ENCODE measurements around the gene USB1. TPM values are rescaled to one million over a fixed set of nuclear protein-coding genes. Genes with fewer than 3 reads are reported as not detected.

USB1 gene
- total RNA-seq, 1 donor from 2014 or later: 39.7 TPM

DNA sequence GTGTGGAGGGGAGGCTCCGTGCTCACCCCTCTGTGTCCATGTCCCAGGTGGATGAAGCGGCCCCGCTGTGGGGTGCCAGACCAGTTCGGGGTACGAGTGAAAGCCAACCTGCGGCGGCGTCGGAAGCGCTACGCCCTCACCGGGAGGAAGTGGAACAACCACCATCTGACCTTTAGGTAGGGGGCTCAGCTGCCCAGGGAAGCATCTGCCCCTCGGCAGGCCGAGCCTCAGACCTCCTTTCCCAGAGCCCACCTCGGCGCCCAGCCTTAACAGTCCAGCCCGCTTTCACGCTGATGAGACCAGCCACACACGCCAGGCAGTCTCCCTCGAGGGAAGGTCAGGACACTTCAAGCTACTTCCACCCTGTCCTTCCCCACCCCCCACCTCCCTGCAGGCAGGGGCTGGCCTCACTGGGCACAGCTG is 37.0 kb downstream of the USB1 start:
- Mint-ChIP-seq H3K27ac (no peak overlapping the region), H3K27me3 (no peaks in the 10 kb centered on the region), H3K36me3 (peaks cover 3% of the 10 kb centered on the region), H3K4me3 (no peak overlapping the region), H3K4me1 (ENCODE audit: unreplicated experiment) (peaks cover 2% of the 10 kb centered on the region), H3K9me3 (no peaks in the 10 kb centered on the region)
- TF ChIP-seq, protein P1, sequence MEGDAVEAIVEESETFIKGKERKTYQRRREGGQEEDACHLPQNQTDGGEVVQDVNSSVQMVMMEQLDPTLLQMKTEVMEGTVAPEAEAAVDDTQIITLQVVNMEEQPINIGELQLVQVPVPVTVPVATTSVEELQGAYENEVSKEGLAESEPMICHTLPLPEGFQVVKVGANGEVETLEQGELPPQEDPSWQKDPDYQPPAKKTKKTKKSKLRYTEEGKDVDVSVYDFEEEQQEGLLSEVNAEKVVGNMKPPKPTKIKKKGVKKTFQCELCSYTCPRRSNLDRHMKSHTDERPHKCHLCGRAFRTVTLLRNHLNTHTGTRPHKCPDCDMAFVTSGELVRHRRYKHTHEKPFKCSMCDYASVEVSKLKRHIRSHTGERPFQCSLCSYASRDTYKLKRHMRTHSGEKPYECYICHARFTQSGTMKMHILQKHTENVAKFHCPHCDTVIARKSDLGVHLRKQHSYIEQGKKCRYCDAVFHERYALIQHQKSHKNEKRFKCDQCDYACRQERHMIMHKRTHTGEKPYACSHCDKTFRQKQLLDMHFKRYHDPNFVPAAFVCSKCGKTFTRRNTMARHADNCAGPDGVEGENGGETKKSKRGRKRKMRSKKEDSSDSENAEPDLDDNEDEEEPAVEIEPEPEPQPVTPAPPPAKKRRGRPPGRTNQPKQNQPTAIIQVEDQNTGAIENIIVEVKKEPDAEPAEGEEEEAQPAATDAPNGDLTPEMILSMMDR (conservative IDR thresholded peaks at IDR 0.05): no peak
- no peak for DNase-seq (ENCODE audit: extremely low spot score, unreplicated experiment)

DNA sequence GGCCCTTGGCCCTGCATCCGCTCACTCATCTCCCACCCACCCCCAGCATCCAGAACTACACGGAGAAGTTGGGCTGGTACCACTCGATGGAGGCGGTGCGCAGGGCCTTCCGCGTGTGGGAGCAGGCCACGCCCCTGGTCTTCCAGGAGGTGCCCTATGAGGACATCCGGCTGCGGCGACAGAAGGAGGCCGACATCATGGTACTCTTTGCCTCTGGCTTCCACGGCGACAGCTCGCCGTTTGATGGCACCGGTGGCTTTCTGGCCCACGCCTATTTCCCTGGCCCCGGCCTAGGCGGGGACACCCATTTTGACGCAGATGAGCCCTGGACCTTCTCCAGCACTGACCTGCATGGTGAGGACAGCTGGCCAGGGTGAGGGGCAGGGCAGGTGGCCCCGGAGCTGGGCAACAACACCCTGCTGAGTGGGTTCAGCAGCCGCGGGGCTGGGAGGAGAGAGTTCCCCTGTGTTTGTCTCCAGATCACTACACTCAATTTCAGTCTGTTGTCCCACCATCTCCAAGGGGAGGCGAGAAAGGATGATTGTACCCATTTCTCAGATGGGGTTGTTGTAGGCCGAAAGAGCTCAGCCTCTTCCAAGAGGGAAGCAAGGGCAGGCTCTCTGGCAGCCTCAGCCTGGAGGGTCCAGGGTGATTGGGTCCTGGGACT is 38.8 kb downstream of the USB1 start:
- TF ChIP-seq, protein P1 (conservative IDR thresholded peaks at IDR 0.05): no peak
- peaks cover 3% of the 10 kb centered on the region for H3K36me3 Mint-ChIP-seq
- H3K27me3 Mint-ChIP-seq: no peaks in the 10 kb centered on the region
- no peaks in the 10 kb centered on the region for H3K4me1 Mint-ChIP-seq (ENCODE audit: unreplicated experiment)
- no peaks in the 10 kb centered on the region for H3K9me3 Mint-ChIP-seq
- no peak overlapping the region for H3K4me3 Mint-ChIP-seq
- DNase-seq (ENCODE audit: extremely low spot score, unreplicated experiment): no peak
- H3K27ac Mint-ChIP-seq: no peak overlapping the region

DNA sequence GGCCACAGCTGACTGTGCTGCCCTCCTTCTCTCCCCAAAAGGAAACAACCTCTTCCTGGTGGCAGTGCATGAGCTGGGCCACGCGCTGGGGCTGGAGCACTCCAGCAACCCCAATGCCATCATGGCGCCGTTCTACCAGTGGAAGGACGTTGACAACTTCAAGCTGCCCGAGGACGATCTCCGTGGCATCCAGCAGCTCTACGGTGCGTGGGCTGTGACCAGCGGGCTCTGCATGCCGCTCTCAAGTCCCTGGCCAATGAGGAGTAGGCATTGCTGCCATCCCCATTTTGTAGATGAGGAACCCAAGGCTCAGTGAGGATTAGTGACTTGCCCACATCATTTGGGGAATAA is 39.3 kb downstream of the USB1 start:
- H3K4me3 Mint-ChIP-seq: no peak overlapping the region

DNA sequence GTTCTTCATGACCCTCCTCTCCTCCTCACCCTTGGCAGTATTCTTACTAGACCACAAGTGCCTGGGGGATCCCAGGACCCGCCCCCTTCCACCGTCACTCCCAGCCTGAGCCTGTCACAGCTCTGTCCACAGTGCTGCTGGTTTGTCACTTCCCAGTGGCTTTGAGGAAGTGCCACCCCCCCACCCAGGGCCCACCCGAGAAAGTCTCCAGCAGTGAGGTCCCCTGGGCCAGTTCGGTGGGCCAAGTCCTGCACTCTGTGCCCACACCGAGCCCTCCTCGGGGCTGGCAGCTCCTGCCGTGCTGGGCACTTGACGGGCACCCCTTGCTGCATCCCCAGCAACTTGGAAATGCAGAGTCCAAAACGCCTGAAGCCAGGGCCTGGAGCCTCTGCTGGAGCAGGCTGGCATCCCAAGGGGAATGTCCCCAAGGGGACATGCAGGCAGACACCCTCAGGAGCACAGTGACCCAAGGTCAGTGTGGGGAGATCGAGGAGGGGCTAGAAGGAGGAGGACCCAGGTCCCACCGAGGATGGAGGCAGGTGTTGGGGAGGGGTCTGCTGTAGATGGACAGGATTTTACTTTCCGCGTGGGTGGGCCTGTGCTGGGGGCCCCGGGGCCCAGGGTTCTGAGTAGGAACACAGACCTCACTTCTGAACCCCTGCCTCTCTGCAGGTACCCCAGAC is 39.9 kb downstream of the USB1 start:
- TF ChIP-seq, protein P1 (conservative IDR thresholded peaks at IDR 0.05): no peak
- H3K4me3 Mint-ChIP-seq: no peak overlapping the region
- peaks cover 3% of the 10 kb centered on the region for H3K36me3 Mint-ChIP-seq
- H3K27me3 Mint-ChIP-seq: no peaks in the 10 kb centered on the region
- no peaks in the 10 kb centered on the region for H3K9me3 Mint-ChIP-seq
- H3K4me1 Mint-ChIP-seq (ENCODE audit: unreplicated experiment): no peaks in the 10 kb centered on the region
- DNase-seq (ENCODE audit: extremely low spot score, unreplicated experiment): no peak
- H3K27ac Mint-ChIP-seq: no peak overlapping the region

More for the DNA sequence above, 39.3 kb downstream of the USB1 start:
- no peak for DNase-seq (ENCODE audit: extremely low spot score, unreplicated experiment)
- Mint-ChIP-seq H3K27me3 (no peaks in the 10 kb centered on the region), H3K36me3 (peaks cover 3% of the 10 kb centered on the region), H3K9me3 (no peaks in the 10 kb centered on the region), H3K4me1 (ENCODE audit: unreplicated experiment) (no peaks in the 10 kb centered on the region), H3K27ac (no peak overlapping the region)
- TF ChIP-seq, protein P1 (conservative IDR thresholded peaks at IDR 0.05): no peak

DNA sequence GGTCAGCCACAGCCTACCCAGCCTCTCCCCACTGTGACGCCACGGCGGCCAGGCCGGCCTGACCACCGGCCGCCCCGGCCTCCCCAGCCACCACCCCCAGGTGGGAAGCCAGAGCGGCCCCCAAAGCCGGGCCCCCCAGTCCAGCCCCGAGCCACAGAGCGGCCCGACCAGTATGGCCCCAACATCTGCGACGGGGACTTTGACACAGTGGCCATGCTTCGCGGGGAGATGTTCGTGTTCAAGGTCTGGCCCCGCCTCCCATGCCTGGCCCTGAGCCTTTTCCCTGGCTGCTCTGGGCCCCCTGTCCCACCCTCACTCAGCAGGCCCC is 40.4 kb downstream of the USB1 start:
- Mint-ChIP-seq H3K4me3 (no peak overlapping the region), H3K36me3 (peaks cover 3% of the 10 kb centered on the region), H3K27me3 (no peaks in the 10 kb centered on the region), H3K4me1 (ENCODE audit: unreplicated experiment) (no peaks in the 10 kb centered on the region), H3K9me3 (no peaks in the 10 kb centered on the region), H3K27ac (no peak overlapping the region)
- TF ChIP-seq, protein P1 (conservative IDR thresholded peaks at IDR 0.05): no peak
- DNase-seq (ENCODE audit: extremely low spot score, unreplicated experiment): no peak
